B cell (primary cell): ENCODE measurements around the gene CLIC2. TPM values are rescaled to one million over a fixed set of nuclear protein-coding genes. Genes with fewer than 3 reads are reported as not detected.

ENCODE experiments used
- ATAC-seq: fragments of 200-7000 bp; cut with Tn5 transposase; one replicate; pipeline ENCODE4 v1.10.0; 2021; ENCODE audit warnings: low read depth, mild to moderate bottlenecking, moderate number of reproducible peaks, moderate library complexity
- CTCF ChIA-PET: fragments of 350-600 bp; sonication (Branson Sonifier 250); formaldehyde crosslinking; loops from one replicate; lab custom pipeline; 2021; ENCODE audit warnings: antibody characterized with exemption, inconsistent platforms; lab: Charles Lee
- POLR2A ChIA-PET: fragments of 350-600 bp; sonication (Branson Sonifier 250); formaldehyde crosslinking; loops from one replicate; lab custom pipeline; 2021; ENCODE audit warnings: antibody characterized with exemption; lab: Charles Lee
- DNase-seq: peaks from one replicate; pipeline ENCODE4 v3.0.0; 2013
- H2AFZ ChIP-seq: 2 replicates; pipeline ENCODE4 v1.6.1; 2012; ENCODE audit warnings: mild to moderate bottlenecking, low read depth, low read length; ENCODE audit not compliant: insufficient read depth, poor library complexity, severe bottlenecking
- H3K27ac ChIP-seq, 2 donors: 1 replicate in 1 of 2; 2 replicates in 1 of 2; pipeline ENCODE4 v1.5.1; 2012 to 2013; ENCODE audit warnings: low read length in 2 of 2, mild to moderate bottlenecking in 2 of 2, moderate library complexity in 1 of 2
- H3K27me3 ChIP-seq, 4 experiments: fragments of 200-600 bp in 1 of 4; sonication (generic) in 1 of 4; replicated peaks in 1 of 4; 1 replicate in 2 of 4; 2 replicates in 2 of 4; pipeline versions ENCODE4 v1.6.1 to v1.7.0; 2013 to 2016; ENCODE audit warnings: low read length in 3 of 4, mild to moderate bottlenecking in 2 of 4, mixed read lengths in 1 of 4, moderate library complexity in 1 of 4; ENCODE audit not compliant: insufficient read depth in 4 of 4, control insufficient read depth in 3 of 4; ENCODE audit errors: control extremely low read depth in 1 of 4
- H3K36me3 ChIP-seq, 2 experiments: replicated peaks in 1 of 2; 1 replicate in 1 of 2; 2 replicates in 1 of 2; pipeline versions ENCODE4 v1.6.1 to v1.7.1; 2013; ENCODE audit warnings: low read length in 1 of 2; ENCODE audit not compliant: insufficient read depth in 2 of 2, control insufficient read depth in 1 of 2; ENCODE audit errors: control extremely low read depth in 1 of 2, extremely low read depth in 1 of 2
- H3K4me1 ChIP-seq, 2 donors: fragments of 200-600 bp in 1 of 2; sonication (generic) in 1 of 2; 1 replicate in 1 of 2; 2 replicates in 1 of 2; pipeline versions ENCODE4 v1.5.1 to v1.6.1; 2013 to 2017; ENCODE audit warnings: low read length in 2 of 2; ENCODE audit not compliant: control insufficient read depth in 2 of 2, insufficient read depth in 2 of 2
- H3K4me2 ChIP-seq: replicated peaks from 2 replicates; pipeline ENCODE3; 2012; ENCODE audit warnings: mild to moderate bottlenecking, low read depth, low read length; ENCODE audit not compliant: poor library complexity, severe bottlenecking
- H3K4me3 ChIP-seq, 5 experiments: fragments of 200-600 bp in 1 of 5; sonication (generic) in 1 of 5; 1 replicate in 3 of 5; 2 replicates in 2 of 5; pipeline versions ENCODE4 v1.5.1 to v1.7.0; 2011 to 2016; ENCODE audit warnings: low read length in 4 of 5, mild to moderate bottlenecking in 4 of 5, low read depth in 2 of 5, control low read depth in 1 of 5, moderate library complexity in 1 of 5; ENCODE audit not compliant: insufficient read depth in 1 of 5; ENCODE audit errors: control extremely low read depth in 1 of 5, extremely low read depth in 1 of 5
- H3K79me2 ChIP-seq: fragments of 200-600 bp; sonication (generic); one replicate; pipeline ENCODE4 v1.6.0; 2016; ENCODE audit warnings: low read length; ENCODE audit not compliant: control insufficient read depth, insufficient read depth
- H3K9ac ChIP-seq: fragments of 200-600 bp; sonication (generic); 2 replicates; pipeline ENCODE4 v1.6.1; 2017; ENCODE audit warnings: mild to moderate bottlenecking, low read length, moderate library complexity
- H3K9me3 ChIP-seq, 3 donors: one replicate each; pipeline versions ENCODE4 v1.6.1 to v1.7.1; 2013; ENCODE audit warnings: low read length in 2 of 3; ENCODE audit not compliant: control insufficient read depth in 2 of 3, insufficient read depth in 1 of 3; ENCODE audit errors: control extremely low read depth in 1 of 3
- H4K20me1 ChIP-seq: 2 replicates; pipeline ENCODE4 v1.6.0; 2012; ENCODE audit warnings: mild to moderate bottlenecking, low read length; ENCODE audit not compliant: insufficient read depth, control insufficient read depth, poor library complexity, severe bottlenecking
- H3K27ac Mint-ChIP-seq: one replicate; pipeline ENCODE4 v1.8.0; 2021; ENCODE audit warnings: mixed read lengths
- H3K27me3 Mint-ChIP-seq: one replicate; pipeline ENCODE4 v1.8.0; 2021; ENCODE audit warnings: mixed read lengths
- H3K4me1 Mint-ChIP-seq: one replicate; pipeline ENCODE4 v1.8.0; 2021; ENCODE audit warnings: mixed read lengths
- H3K4me3 Mint-ChIP-seq: one replicate; pipeline ENCODE4 v1.8.0; 2021; ENCODE audit warnings: mixed read lengths
- H3K9me3 Mint-ChIP-seq: one replicate; pipeline ENCODE4 v1.8.0; 2022; ENCODE audit warnings: mixed read lengths; ENCODE audit not compliant: insufficient read depth
- EZH2 ChIP-seq: IDR thresholded peaks from 2 replicates; pipeline ENCODE4 v1.6.1; 2012; ENCODE audit warnings: borderline replicate concordance, low read depth, mild to moderate bottlenecking, moderate library complexity, low read length; ENCODE audit not compliant: insufficient read depth, poor library complexity, severe bottlenecking
- WGBS: methylation state at CpG from one replicate; pipeline ENCODE4 v1.1.5; 2013; ENCODE audit warnings: missing lambda C conversion rate; ENCODE audit not compliant: insufficient coverage; 5-methylcytosine and 5-hydroxymethylcytosine counted together
- intact Hi-C: fragments of 100-400 bp; cut with micrococcal nuclease; formaldehyde crosslinking; loops from one replicate; pipeline ENCODE4 v1.10.0; 2022
- polyA plus RNA-seq: library from polyadenylated mRNA; depleted of rRNA; stranded (reverse); fragments of >200 nt; gene quantifications from 2 replicates; pipeline ENCODE4 v1.2.3, GENCODE V29; 2012
- total RNA-seq, 2 donors: library from RNA; stranded (reverse); fragments of 120-200 nt in 1 of 2; gene quantifications; 1 replicate in 1 of 2; 2 replicates in 1 of 2; pipeline versions ENCODE4 v1.2.3 to v1.2.4, GENCODE V29; 2013 to 2022
- TF ChIP-seq, protein P1 (sequence below): fragments of 200-600 bp; IDR thresholded peaks from one replicate; pipeline ENCODE4 v1.8.0; 2022; ENCODE audit warnings: antibody characterized with exemption, mild to moderate bottlenecking

The CLIC2 gene
- total and polyA plus RNA-seq, 2 donors (not counting 1 experiment from before 2014, with no cell fraction given), result 0.15 to 0.16 TPM

DNA sequence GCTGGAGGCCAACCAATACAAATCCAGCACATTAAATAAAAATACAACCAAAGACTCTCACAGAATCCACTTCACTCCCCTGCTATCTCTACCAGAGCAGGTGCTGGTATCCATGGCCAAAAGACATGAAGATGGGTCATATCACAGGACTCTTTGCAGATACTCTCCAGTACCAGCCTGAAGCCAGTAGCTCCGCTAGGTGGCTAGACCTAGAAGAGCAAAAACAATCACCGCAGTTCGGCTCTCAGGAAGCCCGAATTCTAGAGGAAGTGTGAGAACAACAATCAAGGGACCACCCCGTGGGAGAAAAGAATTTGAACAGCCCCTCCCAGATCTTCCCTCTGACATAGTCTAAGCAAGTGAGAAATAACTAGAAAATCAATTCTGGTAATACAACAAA lies 20.2 kb downstream of the CLIC2 start:
- no peak overlapping the region for H3K9ac ChIP-seq
- H3K4me2 ChIP-seq, result no peak overlapping the region
- Mint-ChIP-seq H3K4me1 (no peaks in the 10 kb centered on the region), H3K4me3 (no peak overlapping the region), H3K27me3 (peaks cover 11% of the 10 kb centered on the region), H3K27ac (no peak overlapping the region), H3K9me3 (no peaks in the 10 kb centered on the region)
- no peaks in the 10 kb centered on the region for H3K27me3 ChIP-seq
- no peaks in the 10 kb centered on the region for H3K36me3 ChIP-seq
- H3K79me2 ChIP-seq, result no peaks in the 10 kb centered on the region
- H3K9me3 ChIP-seq, result no peaks in the 10 kb centered on the region
- no peak overlapping the region for H3K4me3 ChIP-seq
- DNase-seq (no peak), ATAC-seq (no peak)
- intact Hi-C loops, result no loop called here
- ChIA-PET CTCF (no interaction called here), POLR2A (no interaction called here)
- no peak overlapping the region for H3K27ac ChIP-seq
- no peaks in the 10 kb centered on the region for H3K4me1 ChIP-seq
- TF ChIP-seq, protein P1, sequence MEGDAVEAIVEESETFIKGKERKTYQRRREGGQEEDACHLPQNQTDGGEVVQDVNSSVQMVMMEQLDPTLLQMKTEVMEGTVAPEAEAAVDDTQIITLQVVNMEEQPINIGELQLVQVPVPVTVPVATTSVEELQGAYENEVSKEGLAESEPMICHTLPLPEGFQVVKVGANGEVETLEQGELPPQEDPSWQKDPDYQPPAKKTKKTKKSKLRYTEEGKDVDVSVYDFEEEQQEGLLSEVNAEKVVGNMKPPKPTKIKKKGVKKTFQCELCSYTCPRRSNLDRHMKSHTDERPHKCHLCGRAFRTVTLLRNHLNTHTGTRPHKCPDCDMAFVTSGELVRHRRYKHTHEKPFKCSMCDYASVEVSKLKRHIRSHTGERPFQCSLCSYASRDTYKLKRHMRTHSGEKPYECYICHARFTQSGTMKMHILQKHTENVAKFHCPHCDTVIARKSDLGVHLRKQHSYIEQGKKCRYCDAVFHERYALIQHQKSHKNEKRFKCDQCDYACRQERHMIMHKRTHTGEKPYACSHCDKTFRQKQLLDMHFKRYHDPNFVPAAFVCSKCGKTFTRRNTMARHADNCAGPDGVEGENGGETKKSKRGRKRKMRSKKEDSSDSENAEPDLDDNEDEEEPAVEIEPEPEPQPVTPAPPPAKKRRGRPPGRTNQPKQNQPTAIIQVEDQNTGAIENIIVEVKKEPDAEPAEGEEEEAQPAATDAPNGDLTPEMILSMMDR, result no peak
- TF ChIP-seq EZH2, result no peak
- H2AFZ ChIP-seq, result no peak overlapping the region
- no peaks in the 10 kb centered on the region for H4K20me1 ChIP-seq
- no CpG with 5 or more reads among the region's 5 CpGs for WGBS

DNA sequence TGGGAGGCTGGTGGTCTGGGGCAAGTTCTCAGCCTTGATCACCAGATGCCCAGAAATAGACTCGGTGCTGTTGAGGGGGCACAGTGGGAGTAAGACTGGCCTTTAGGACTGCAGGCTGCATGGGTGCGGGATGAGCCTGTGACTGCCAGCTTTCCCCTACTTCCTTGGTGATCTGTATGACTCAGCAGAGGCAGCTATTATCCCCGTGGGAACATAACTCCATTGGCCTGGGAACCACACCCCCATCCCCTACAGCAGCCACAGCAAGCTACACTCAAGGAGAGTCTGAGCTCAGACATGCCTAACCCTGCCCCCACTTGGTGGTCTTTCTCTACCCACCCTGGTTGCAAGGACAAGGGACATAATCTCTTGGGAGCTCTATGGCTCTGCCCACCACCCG lies 20.6 kb downstream of the CLIC2 start:
- intact Hi-C loops, result no loop called here
- H3K79me2 ChIP-seq, result no peaks in the 10 kb centered on the region
- TF ChIP-seq, protein P1, result no peak
- TF ChIP-seq EZH2, result no peak
- POLR2A ChIA-PET, result no interaction called here
- no peaks in the 10 kb centered on the region for H3K9me3 ChIP-seq
- no peak overlapping the region for H3K9ac ChIP-seq
- no peak overlapping the region for H3K4me3 ChIP-seq
- no peak for DNase-seq
- no peaks in the 10 kb centered on the region for H3K4me1 ChIP-seq
- ATAC-seq, result no peak
- no peaks in the 10 kb centered on the region for H4K20me1 ChIP-seq
- H3K27me3 Mint-ChIP-seq, result peaks cover 11% of the 10 kb centered on the region
- no peak overlapping the region for H3K4me3 Mint-ChIP-seq
- H2AFZ ChIP-seq, result no peak overlapping the region
- 83% methylated on average over 1 of the region's 4 CpGs for WGBS
- H3K9me3 Mint-ChIP-seq, result peaks cover under 1% of the 10 kb centered on the region
- no peak overlapping the region for H3K27ac Mint-ChIP-seq
- no peak overlapping the region for H3K27ac ChIP-seq
- CTCF ChIA-PET, result no interaction called here
- H3K36me3 ChIP-seq, result no peaks in the 10 kb centered on the region
- no peaks in the 10 kb centered on the region for H3K4me1 Mint-ChIP-seq
- H3K4me2 ChIP-seq, result no peak overlapping the region
- no peaks in the 10 kb centered on the region for H3K27me3 ChIP-seq
